ENCODE data around the gene FRAT1.

DNA sequence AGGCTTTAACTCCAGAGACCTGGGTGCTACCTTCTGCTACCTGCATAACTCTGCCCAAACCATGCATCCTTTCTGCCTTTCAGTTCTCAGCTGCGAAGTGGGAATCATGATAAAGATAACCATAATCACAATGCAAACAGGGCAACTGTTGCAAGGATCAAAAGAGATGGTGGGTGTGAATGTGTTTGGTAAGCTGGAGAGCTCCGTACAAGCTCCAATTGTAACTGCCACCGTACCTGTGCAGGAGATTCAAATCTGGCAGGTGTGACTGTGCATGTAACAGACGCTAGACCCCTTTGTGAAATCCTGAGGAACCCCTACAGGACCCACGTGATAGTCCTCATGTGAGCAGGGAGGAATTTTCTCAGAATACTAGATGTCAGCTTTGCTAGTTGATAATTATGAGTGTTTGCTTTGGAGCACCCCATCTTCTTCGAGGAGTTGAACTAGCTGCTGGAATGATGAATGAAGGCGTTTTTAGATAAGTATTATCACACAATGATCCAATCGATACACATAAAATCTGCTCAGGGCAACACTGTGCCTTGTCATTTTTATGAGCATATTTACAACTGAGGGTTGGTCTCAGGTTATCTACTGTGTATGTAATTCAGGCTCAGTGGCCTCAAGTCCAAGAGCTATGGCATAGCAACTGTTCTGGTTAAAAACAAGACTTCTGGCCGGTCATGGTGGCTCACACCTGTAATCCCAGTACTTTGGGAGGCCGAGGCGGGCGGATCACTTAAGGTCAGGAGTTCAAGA lies 30.9 kb downstream of the FRAT1 start:
- no peak for TF ChIP-seq CTCF (IDR thresholded peaks at IDR 0.05)
- no peak for TF ChIP-seq ZFX (IDR thresholded peaks at IDR 0.05; ENCODE audit: borderline replicate concordance)
